Sigmoid colon (tissue), 7 donors: ENCODE results near the gene GSE1. TPM values are rescaled to one million over a fixed set of nuclear protein-coding genes. Genes with fewer than 3 reads are reported as not detected.
A peak's percentile ranks its signal among the peaks of the same experiment; 100 is the strongest.

ENCODE experiments used
- DNase-seq: peaks from one replicate; pipeline ENCODE4 v3.0.0-alpha.2; 2019
- H3K27ac ChIP-seq, 4 donors: fragments of 200-600 bp; sonication (generic); one replicate each; pipeline ENCODE4 v1.5.1; 2016 to 2019; ENCODE audit warnings: mild to moderate bottlenecking in 1 of 4
- H3K27me3 ChIP-seq, 3 donors: fragments of 200-600 bp; sonication (generic); one replicate each; pipeline ENCODE4 v1.5.1; 2019; ENCODE audit warnings: mild to moderate bottlenecking in 1 of 3
- H3K36me3 ChIP-seq, 4 donors: fragments of 200-600 bp; sonication (generic); one replicate each; pipeline ENCODE4 v1.5.1; 2016 to 2019
- H3K4me1 ChIP-seq, 4 donors: fragments of 200-600 bp; sonication (generic); one replicate each; pipeline ENCODE4 v1.5.1; 2017 to 2019
- H3K4me3 ChIP-seq, 4 donors: fragments of 200-600 bp; sonication (generic); one replicate each; pipeline ENCODE4 v1.5.1; 2017 to 2019; ENCODE audit warnings: mild to moderate bottlenecking in 2 of 4, moderate library complexity in 1 of 4
- H3K9me3 ChIP-seq, 4 donors: fragments of 200-600 bp in 3 of 4; sonication (generic) in 3 of 4; one replicate each; pipeline versions ENCODE4 v1.5.1 to v1.6.1; 2013 to 2019
- EP300 ChIP-seq, 4 donors: sonication (generic); formaldehyde crosslinking; IDR thresholded peaks; one replicate each; pipeline ENCODE4 v1.6.1; 2017; ENCODE audit warnings: antibody characterized with exemption in 4 of 4
- POLR2A ChIP-seq, 2 donors: fragments of 450-650 bp; IDR thresholded peaks; one replicate each; pipeline ENCODE4 v1.6.1; 2016; ENCODE audit warnings: antibody characterized with exemption in 2 of 2, mild to moderate bottlenecking in 2 of 2, moderate library complexity in 2 of 2
- POLR2AphosphoS5 ChIP-seq, 4 donors: sonication (generic); formaldehyde crosslinking; IDR thresholded peaks; one replicate each; pipeline ENCODE4 v1.6.1; 2017; ENCODE audit warnings: antibody characterized with exemption in 4 of 4
- WGBS, 2 donors: extraction: QIAGEN DNeasy Blood & Tissue Kit; methylation state at CpG; one replicate each; pipeline ENCODE4 v1.1.7; 2013; 5-methylcytosine and 5-hydroxymethylcytosine counted together
- intact Hi-C: fragments of 100-400 bp; cut with DNase I; formaldehyde crosslinking; loops from one replicate; pipeline ENCODE4 v1.15.1; 2023
- polyA plus RNA-seq, 3 donors: library from polyadenylated mRNA; stranded (reverse); fragments of 200-250 nt; gene quantifications; one replicate each; pipeline ENCODE4 v1.2.3, GENCODE V29; 2013
- total RNA-seq, 4 donors: library from RNA; depleted of rRNA; stranded (reverse); fragments of >200 nt; gene quantifications; one replicate each; pipeline ENCODE4 v1.1.0, GENCODE V29; 2016
- TF ChIP-seq, protein P1 (sequence below), 4 experiments: fragments of 450-650 bp in 3 of 4; fragments of 200-600 bp in 1 of 4; IDR thresholded peaks; one replicate each; pipeline ENCODE4 v1.5.1; 2016 to 2019; ENCODE audit warnings: antibody characterized with exemption in 4 of 4, mild to moderate bottlenecking in 3 of 4, moderate library complexity in 2 of 4
- donor health status: healthy with polysubstance abuse.
- donor health status: Bipolar disorder and iron deficiency.
- donor health status: healthy.

The GSE1 gene
- total and polyA plus RNA-seq, 7 donors, result 12.0 to 76.7 (median 42.5) TPM

DNA sequence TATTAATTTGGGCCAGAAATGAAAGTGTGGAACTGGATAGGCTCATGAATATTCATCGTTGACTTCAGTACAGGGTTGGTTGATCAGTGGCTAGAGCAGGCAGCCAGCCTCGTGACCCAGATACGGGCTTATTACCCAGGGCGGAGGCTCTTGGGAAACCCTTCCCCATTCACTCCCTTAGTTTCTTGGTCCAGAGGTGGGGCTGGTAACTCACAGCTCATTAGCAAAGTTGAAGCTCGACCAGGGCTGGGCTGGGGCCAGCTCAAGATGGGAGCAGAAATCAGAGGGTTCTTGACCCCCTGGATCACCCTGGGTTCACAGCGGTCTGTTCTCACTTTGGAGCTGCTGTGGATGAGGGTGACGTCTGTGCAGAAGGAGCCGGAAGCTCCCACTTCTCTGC is 44.6 kb upstream of the GSE1 start:
- DNase-seq, result no peak
- intact Hi-C loops, result no loop called here
- Histone ChIP-seq H3K4me3 (no peak overlapping the region), H3K27me3 (no peaks in the 10 kb centered on the region), H3K9me3 (no peaks in the 10 kb centered on the region), H3K4me1 (peaks cover 0 to 58% (median 45%) of the 10 kb centered on the region in 4 donors), H3K27ac (peak overlapping the region; percentile 24 to 53 (median 49)), H3K36me3 (no peaks in the 10 kb centered on the region)
- 49 to 70% methylated on average over 8 of the region's 8 CpGs for WGBS, 2 donors
- TF ChIP-seq POLR2A (IDR thresholded peaks at IDR 0.05), result peak in 1 of 2 donors; percentile 25
- TF ChIP-seq, protein P1, sequence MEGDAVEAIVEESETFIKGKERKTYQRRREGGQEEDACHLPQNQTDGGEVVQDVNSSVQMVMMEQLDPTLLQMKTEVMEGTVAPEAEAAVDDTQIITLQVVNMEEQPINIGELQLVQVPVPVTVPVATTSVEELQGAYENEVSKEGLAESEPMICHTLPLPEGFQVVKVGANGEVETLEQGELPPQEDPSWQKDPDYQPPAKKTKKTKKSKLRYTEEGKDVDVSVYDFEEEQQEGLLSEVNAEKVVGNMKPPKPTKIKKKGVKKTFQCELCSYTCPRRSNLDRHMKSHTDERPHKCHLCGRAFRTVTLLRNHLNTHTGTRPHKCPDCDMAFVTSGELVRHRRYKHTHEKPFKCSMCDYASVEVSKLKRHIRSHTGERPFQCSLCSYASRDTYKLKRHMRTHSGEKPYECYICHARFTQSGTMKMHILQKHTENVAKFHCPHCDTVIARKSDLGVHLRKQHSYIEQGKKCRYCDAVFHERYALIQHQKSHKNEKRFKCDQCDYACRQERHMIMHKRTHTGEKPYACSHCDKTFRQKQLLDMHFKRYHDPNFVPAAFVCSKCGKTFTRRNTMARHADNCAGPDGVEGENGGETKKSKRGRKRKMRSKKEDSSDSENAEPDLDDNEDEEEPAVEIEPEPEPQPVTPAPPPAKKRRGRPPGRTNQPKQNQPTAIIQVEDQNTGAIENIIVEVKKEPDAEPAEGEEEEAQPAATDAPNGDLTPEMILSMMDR (IDR thresholded peaks at IDR 0.05), result no peak

DNA sequence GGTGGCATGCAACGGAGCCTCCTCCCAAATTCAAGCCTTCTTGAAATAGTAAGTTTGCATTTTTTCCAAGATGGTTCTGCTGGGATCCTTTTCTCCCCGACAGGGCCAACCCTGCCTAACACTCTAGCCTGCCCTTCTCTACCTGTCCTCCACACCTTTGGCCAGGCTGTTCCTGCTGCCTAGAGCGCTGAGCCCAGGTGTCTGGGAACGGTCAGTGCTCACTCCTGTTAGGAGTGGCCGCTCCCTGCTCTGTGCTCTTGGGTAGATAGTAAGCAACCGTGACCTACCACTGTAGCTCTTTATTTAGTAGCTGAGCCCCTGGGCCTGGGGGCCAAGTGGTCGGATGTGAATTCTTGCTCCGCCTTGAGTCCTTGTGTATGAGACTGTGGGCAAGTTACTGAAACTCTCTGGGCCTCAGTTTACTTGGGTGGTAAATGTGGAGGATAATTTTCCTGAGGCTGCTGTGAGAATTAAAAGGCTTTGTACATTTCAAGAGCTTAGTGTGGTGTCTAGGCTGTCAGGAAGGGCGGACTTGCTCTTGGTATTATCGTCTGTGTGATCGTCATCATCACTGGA is 44.0 kb upstream of the GSE1 start:
- Histone ChIP-seq H3K27ac (peak overlapping the region; percentile 32 to 60 (median 49)), H3K36me3 (no peaks in the 10 kb centered on the region), H3K27me3 (no peaks in the 10 kb centered on the region), H3K4me1 (peaks cover 0 to 59% (median 45%) of the 10 kb centered on the region in 4 donors), H3K9me3 (no peaks in the 10 kb centered on the region), H3K4me3 (no peak overlapping the region)
- no peak for DNase-seq
- WGBS, 2 donors, result 88 to 90% methylated on average over 11 of the region's 11 CpGs
- no peak for TF ChIP-seq EP300 (IDR thresholded peaks at IDR 0.05)
- no peak for TF ChIP-seq POLR2A (IDR thresholded peaks at IDR 0.05)
- TF ChIP-seq, protein P1 (IDR thresholded peaks at IDR 0.05), result no peak
- TF ChIP-seq POLR2AphosphoS5 (IDR thresholded peaks at IDR 0.05), result no peak
- intact Hi-C loops, result no loop called here

DNA sequence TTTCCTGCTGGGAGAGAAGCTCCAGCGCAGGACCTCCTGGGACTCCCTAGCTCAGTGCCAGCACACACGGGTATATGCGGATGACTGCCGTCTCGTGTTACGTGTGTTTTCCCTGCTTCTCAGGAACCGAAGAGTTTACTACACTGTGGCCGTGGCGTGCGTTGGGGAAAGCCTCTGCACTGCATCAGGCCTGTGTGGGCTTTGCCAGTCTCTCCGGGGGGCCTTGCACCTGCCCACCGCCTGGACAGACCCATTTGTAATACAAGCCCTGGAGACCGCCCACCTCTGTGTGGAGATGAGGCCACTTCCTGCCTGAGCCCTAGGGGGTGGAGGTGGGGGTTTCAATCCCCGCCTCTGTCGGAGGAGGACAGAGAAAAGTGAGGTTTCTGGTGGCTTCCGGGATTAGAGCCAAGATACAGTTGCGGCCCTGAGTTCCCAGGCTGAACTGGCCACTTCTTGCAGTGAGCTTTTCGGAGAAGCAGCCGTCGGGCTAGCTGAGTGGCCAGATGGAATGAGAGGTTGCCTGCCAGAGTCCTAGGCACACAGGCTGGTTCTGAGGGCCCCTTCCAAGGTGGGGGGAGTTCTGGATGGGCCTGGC is 43.4 kb upstream of the GSE1 start:
- Histone ChIP-seq H3K27ac (peak overlapping the region; percentile 32 to 60 (median 49)), H3K9me3 (no peaks in the 10 kb centered on the region), H3K4me3 (no peak overlapping the region), H3K4me1 (peaks cover 0 to 65% (median 50%) of the 10 kb centered on the region in 4 donors), H3K36me3 (no peaks in the 10 kb centered on the region), H3K27me3 (no peaks in the 10 kb centered on the region)
- 50 to 83% methylated on average over 20 of the region's 20 CpGs for WGBS, 2 donors
- intact Hi-C loops, result no loop called here
- TF ChIP-seq, protein P1 (IDR thresholded peaks at IDR 0.05), result no peak
- TF ChIP-seq POLR2A (IDR thresholded peaks at IDR 0.05) (no peak), POLR2AphosphoS5 (IDR thresholded peaks at IDR 0.05) (no peak), EP300 (IDR thresholded peaks at IDR 0.05) (no peak)
- DNase-seq, result no peak

DNA sequence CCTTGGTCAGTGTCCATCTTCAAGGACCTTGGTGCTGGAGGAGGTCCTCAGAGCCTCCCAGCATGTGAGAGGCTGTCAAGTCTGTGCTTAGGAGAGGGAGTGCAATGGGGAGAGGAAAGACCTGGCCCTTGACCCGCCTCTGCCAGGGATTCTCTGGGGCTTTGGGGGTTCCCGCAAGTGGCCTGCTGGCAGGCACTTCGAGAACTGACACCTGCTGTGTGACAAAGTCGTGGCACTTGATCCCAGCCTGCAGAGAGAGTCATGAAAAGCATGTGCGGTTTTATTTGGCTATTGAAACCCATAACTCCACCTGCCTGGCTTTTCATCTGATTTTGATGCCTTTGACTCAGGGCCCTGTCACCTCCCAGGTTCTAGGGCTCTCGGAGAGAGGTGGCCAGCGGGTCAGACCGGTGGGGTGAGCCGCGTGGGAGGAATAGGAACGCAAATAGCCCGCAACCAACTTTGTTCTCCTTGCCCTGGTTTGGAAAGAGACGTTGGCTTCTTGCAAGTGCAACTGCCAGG is 42.8 kb upstream of the GSE1 start:
- Histone ChIP-seq H3K27ac (peak overlapping the region; percentile 32 to 60 (median 49)), H3K36me3 (no peaks in the 10 kb centered on the region), H3K9me3 (no peaks in the 10 kb centered on the region), H3K4me3 (no peak overlapping the region), H3K4me1 (peaks cover 0 to 70% (median 55%) of the 10 kb centered on the region in 4 donors), H3K27me3 (no peaks in the 10 kb centered on the region)
- intact Hi-C loops, result no loop called here
- DNase-seq, result no peak
- 40 to 57% methylated on average over 13 of the region's 13 CpGs for WGBS, 2 donors
- no peak for TF ChIP-seq EP300 (IDR thresholded peaks at IDR 0.05)
- no peak for TF ChIP-seq POLR2A (IDR thresholded peaks at IDR 0.05)
- TF ChIP-seq POLR2AphosphoS5 (IDR thresholded peaks at IDR 0.05), result no peak
- TF ChIP-seq, protein P1 (IDR thresholded peaks at IDR 0.05), result no peak
